Body of pancreas (tissue), 4 donors: ENCODE results near the gene ZNF213.

Experiments used
- POLR2A ChIP-seq, 3 donors: fragments of 450-650 bp; IDR thresholded peaks; one replicate each; pipeline ENCODE4 v1.6.1; 2016; ENCODE audit warnings: antibody characterized with exemption in 3 of 3, mild to moderate bottlenecking in 2 of 3
- TF ChIP-seq, protein P1 (sequence below), 7 experiments: fragments of 450-650 bp in 4 of 7; fragments of 200-600 bp in 3 of 7; sonication (generic) in 3 of 7; IDR thresholded peaks; one replicate each; pipeline ENCODE4 v1.5.1; 2016 to 2019; ENCODE audit warnings: antibody characterized with exemption in 7 of 7

DNA sequence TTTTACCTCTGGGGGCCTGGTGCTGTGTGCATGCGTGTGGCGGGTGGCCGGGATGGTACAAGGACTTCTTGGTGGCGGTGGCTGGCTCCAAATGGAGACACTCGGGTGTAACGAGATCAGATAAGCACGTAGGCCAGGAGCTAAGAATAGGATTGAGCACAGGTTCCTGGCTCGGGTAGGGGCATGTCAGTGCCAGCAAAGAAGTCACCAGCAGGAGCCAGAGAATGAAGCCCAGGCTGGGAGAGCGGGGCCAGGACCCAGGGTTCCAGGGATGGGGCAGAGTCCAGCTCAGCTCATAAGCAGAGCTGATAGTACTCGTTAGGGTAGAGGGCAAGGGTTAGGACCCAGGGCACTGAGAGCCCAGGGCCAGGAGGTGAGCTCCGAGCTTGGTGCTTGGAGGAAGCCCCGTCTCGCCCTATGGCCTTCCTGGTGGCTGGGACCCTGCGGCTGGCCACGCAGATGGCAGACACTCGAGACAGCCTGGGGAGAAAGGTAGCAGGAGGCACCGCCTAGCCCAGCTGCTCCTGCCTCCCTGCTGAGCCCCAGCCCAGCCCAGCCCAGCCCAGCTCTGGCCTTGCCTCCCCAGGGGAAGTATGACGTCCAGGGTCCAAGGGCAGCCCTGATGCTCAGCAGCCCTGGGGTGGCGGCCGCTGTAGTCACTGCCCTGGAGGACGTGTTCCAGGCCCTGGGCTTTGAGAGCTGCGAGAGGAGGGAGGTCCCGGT is 8.9 kb downstream of the ZNF213 start:
- TF ChIP-seq, protein P1, sequence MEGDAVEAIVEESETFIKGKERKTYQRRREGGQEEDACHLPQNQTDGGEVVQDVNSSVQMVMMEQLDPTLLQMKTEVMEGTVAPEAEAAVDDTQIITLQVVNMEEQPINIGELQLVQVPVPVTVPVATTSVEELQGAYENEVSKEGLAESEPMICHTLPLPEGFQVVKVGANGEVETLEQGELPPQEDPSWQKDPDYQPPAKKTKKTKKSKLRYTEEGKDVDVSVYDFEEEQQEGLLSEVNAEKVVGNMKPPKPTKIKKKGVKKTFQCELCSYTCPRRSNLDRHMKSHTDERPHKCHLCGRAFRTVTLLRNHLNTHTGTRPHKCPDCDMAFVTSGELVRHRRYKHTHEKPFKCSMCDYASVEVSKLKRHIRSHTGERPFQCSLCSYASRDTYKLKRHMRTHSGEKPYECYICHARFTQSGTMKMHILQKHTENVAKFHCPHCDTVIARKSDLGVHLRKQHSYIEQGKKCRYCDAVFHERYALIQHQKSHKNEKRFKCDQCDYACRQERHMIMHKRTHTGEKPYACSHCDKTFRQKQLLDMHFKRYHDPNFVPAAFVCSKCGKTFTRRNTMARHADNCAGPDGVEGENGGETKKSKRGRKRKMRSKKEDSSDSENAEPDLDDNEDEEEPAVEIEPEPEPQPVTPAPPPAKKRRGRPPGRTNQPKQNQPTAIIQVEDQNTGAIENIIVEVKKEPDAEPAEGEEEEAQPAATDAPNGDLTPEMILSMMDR (IDR thresholded peaks at IDR 0.05), result no peak
- TF ChIP-seq POLR2A (IDR thresholded peaks at IDR 0.05), result no peak
